GM21390 (cell line): ENCODE data around the gene ALG6.

Source experiments
- ATAC-seq: cut with Tn5 transposase; IDR thresholded peaks from one replicate; pipeline ENCODE4 v1.9.1; 2021; ENCODE audit not compliant: unreplicated experiment

The ALG6 gene

GRCh38 chr1:63487336-63488065 is 120.1 kb downstream of the ALG6 start:
- no peak for ATAC-seq
